Psoas muscle (tissue), 8 donors: Measurements from ENCODE around the gene DLGAP1. TPM values are rescaled to one million over a fixed set of nuclear protein-coding genes. Genes with fewer than 3 reads are reported as not detected.
"Not testable (repeated sequence)": the region's sequence is repeated elsewhere in the genome, so short reads cannot be mapped to it uniquely, and the experiment has no call there.

Experiments used
- ATAC-seq, 4 donors: fragments of 200-7000 bp; cut with Tn5 transposase; one replicate each; pipeline ENCODE4 v1.9.1; 2020; ENCODE audit warnings: moderate library complexity in 3 of 4, mild to moderate bottlenecking in 2 of 4
- DNase-seq, 2 donors: peaks; one replicate each; pipeline ENCODE4 v3.0.0-alpha.2; 2020
- H3K27ac ChIP-seq: fragments of 200-600 bp; one replicate; pipeline ENCODE4 v1.8.0; 2022
- H3K27me3 ChIP-seq, 3 donors: fragments of 200-600 bp in 1 of 3; one replicate each; pipeline versions ENCODE4 v1.6.1 to v1.8.0; 2013 to 2022; ENCODE audit warnings: low read length in 2 of 3, mild to moderate bottlenecking in 2 of 3, moderate library complexity in 1 of 3; ENCODE audit not compliant: insufficient read depth in 3 of 3
- H3K36me3 ChIP-seq, 2 donors: fragments of 200-600 bp in 1 of 2; one replicate each; pipeline versions ENCODE4 v1.6.1 to v1.8.0; 2013 to 2022; ENCODE audit warnings: low read depth in 1 of 2, mild to moderate bottlenecking in 1 of 2, moderate library complexity in 1 of 2; ENCODE audit not compliant: insufficient read depth in 1 of 2
- H3K4me1 ChIP-seq: fragments of 200-600 bp; one replicate; pipeline ENCODE4 v1.8.0; 2022
- H3K4me3 ChIP-seq: fragments of 200-600 bp; one replicate; pipeline ENCODE4 v1.8.0; 2022; ENCODE audit warnings: mild to moderate bottlenecking
- H3K9me3 ChIP-seq: fragments of 200-600 bp; one replicate; pipeline ENCODE4 v1.8.0; 2022
- WGBS, 3 donors: extraction: QIAGEN DNeasy Blood & Tissue Kit; methylation state at CpG; one replicate each; pipeline versions ENCODE4 v1.1.6 to v1.1.7; 2013; 5-methylcytosine and 5-hydroxymethylcytosine counted together
- intact Hi-C, 2 donors: fragments of 100-400 bp; cut with DNase I; formaldehyde crosslinking; loops; one replicate each; pipeline versions ENCODE4 v1.11.0 to v1.14.2; 2022
- polyA plus RNA-seq, 3 donors: library from polyadenylated mRNA; stranded (reverse); fragments of 200-250 nt; gene quantifications; one replicate each; pipeline ENCODE4 v1.2.3, GENCODE V29; 2013
- total RNA-seq, 4 donors: library from RNA; stranded (reverse); fragmentation: NEBNext Ultra II Directional in 2 of 4; extraction: Animal tissue kit (Norgen Biotek cat#: 25700) in 2 of 4; gene quantifications; one replicate each; pipeline versions ENCODE4 v1.2.1 to v1.2.4, GENCODE V29; 2021 to 2023
- TF ChIP-seq, protein P1 (sequence below): fragments of 200-600 bp; IDR thresholded peaks from one replicate; pipeline ENCODE4 v1.8.0; 2022; ENCODE audit warnings: antibody characterized with exemption
- donor health status: healthy with polysubstance abuse.
- donor health status: DM: no; HTN: no; CAD: no; lungs with moderate emphysema.
- donor health status: Bipolar disorder and iron deficiency.
- donor health status: healthy.
- donor health status: DM: yes; HTN: yes; CAD: no.
- donor health status: DM: no; HTN: no; CAD: no.
- donor health status: DM: no; HTN: no; CAD: no.
- donor health status: DM: yes; HTN: yes; CAD: no.

DLGAP1 gene
- total and polyA plus RNA-seq, 7 donors = 0.09 to 0.26 (median 0.16) TPM; not detected in 1

DNA sequence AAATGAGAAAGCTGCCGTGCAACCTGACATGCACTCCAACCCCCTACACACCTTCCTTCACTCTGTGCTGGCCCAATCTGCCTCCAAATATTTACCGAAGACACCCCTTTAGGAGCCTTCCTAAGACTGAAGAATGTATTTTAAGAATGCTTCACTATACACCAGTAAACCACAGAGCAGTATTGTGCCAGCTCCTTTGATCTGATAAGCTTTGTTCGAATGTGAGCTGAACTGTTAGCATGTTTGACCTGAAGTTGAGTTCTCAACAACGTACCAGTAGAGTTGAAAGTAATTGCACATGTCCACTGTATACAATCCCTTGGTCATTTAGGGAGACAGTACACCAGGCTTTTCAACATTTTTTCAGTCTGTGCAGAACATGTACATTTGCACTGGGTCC is 745.9 kb downstream of the DLGAP1 start:
- H3K9me3 ChIP-seq = no peaks in the 10 kb centered on the region
- TF ChIP-seq, protein P1, sequence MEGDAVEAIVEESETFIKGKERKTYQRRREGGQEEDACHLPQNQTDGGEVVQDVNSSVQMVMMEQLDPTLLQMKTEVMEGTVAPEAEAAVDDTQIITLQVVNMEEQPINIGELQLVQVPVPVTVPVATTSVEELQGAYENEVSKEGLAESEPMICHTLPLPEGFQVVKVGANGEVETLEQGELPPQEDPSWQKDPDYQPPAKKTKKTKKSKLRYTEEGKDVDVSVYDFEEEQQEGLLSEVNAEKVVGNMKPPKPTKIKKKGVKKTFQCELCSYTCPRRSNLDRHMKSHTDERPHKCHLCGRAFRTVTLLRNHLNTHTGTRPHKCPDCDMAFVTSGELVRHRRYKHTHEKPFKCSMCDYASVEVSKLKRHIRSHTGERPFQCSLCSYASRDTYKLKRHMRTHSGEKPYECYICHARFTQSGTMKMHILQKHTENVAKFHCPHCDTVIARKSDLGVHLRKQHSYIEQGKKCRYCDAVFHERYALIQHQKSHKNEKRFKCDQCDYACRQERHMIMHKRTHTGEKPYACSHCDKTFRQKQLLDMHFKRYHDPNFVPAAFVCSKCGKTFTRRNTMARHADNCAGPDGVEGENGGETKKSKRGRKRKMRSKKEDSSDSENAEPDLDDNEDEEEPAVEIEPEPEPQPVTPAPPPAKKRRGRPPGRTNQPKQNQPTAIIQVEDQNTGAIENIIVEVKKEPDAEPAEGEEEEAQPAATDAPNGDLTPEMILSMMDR = no peak
- no peak overlapping the region for H3K4me3 ChIP-seq
- H3K27ac ChIP-seq = no peak overlapping the region
- DNase-seq = no peak
- no peak for ATAC-seq
- no peaks in the 10 kb centered on the region for H3K4me1 ChIP-seq
- intact Hi-C loops = no loop called here
- H3K27me3 ChIP-seq = no peaks in the 10 kb centered on the region
- no peaks in the 10 kb centered on the region for H3K36me3 ChIP-seq
- 74 to 77% (median 76%) methylated on average over 4 of the region's 4 CpGs for WGBS, 3 donors

DNA sequence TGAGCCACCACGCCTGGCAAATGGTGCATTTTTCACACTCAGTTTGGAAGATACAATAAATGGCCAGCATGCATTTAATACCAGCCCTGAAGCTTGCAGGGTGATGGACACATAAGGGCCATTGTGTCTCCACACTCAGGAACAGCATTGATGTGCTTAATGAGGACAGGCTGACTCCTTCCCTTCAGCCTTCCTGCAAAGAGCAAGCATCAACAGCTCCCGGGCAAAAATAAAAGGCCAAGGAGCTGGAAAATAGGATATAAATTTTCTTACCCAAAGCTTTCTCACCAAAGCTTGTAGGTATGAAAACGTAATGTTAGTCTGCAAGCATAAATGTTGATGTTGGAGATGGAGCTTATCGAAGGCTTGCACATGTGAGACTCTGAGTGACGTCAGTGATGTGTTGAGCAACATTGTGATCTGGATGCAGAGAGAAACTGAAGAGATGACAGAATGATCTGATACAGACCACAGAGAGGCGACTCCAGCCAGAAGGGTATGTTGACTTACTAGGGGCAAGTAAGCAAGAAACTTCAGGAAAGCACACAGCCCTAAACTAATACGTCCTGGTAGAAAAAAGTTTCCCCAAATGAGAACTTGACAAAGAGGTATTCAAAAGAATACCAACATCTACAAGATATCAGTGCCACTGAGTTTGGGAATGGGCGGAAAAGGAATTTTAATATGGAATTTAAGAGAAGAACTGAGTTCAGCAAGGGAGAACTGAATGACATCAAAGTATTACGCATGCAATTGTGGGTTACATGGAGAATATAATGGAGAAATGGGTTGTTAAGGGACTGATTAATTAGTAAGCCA is 748.6 kb downstream of the DLGAP1 start:
- no peaks in the 10 kb centered on the region for H3K9me3 ChIP-seq
- H3K27ac ChIP-seq = no peak overlapping the region
- H3K4me1 ChIP-seq = no peaks in the 10 kb centered on the region
- H3K27me3 ChIP-seq = no peaks in the 10 kb centered on the region
- DNase-seq = no peak
- no peak overlapping the region for H3K4me3 ChIP-seq
- H3K36me3 ChIP-seq = no peaks in the 10 kb centered on the region
- intact Hi-C loops = no loop called here
- WGBS, 3 donors = 88 to 91% (median 89%) methylated on average over 9 of the region's 9 CpGs
- TF ChIP-seq, protein P1 = no peak
- no peak for ATAC-seq

DNA sequence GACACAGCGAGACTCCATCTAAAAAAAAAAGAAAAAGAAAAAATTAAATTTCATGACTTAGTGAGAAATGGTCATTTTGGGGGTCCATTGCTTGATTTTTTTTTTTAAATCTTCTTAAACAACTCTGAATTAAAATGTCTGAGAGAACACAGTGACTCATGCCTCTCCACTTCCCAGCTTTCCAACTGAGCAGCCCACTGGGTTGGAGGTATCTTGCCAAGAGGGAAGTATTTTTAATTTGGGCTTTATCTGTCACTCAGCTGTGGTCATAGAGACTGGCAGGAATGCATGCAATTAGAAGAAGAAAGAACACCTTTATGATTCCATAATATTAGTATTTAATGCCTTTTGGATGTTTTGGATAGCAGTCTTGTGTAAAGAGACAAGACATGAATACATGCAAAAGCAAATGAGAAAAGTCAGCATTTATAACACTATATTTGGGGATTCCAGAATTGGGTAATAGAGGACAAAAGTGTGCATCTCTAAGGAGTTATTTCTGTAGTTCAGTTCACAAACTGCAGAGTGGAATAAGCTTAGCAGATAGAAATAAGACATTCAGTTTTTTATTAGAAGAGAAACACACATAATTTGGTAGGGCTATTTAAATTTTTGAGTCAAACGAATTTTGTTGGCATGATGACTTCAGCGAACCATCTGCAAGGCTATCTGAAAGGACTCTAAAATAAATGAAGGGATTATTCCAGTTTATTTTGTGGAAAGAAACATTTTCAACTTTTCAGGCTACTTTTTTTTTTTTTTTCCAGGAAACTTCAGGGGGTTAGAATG is 750.4 kb downstream of the DLGAP1 start:
- no peaks in the 10 kb centered on the region for H3K4me1 ChIP-seq
- 62 to 69% (median 67%) methylated on average over 3 of the region's 3 CpGs for WGBS, 3 donors
- H3K36me3 ChIP-seq = no peaks in the 10 kb centered on the region
- ATAC-seq (no peak), DNase-seq (no peak)
- H3K27me3 ChIP-seq = no peaks in the 10 kb centered on the region
- no peaks in the 10 kb centered on the region for H3K9me3 ChIP-seq
- intact Hi-C loops = no loop called here
- H3K4me3 ChIP-seq = no peak overlapping the region
- TF ChIP-seq, protein P1 = no peak
- no peak overlapping the region for H3K27ac ChIP-seq

DNA sequence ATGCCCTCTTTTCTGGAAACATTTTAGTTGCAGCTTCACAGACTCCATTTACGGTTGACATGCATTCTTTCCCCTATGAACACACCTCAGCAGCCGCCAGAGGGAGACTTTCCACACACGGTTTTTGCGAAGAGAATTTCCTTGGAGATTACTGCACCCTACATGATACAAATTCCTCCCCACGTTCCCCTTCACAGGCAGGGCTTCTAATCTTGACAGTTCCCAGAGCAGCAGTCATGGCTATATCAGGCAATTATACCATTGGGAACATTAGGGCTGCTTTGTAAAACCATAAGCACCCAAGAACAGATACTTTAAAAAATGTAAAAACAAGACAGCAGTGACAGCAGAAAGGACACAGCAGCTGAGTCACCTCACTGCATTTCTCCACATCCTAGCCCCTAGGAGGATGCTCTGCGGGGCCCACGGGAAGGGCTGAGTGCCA is 751.4 kb downstream of the DLGAP1 start:
- Histone ChIP-seq H3K36me3 (no peaks in the 10 kb centered on the region), H3K9me3 (no peaks in the 10 kb centered on the region), H3K27me3 (no peaks in the 10 kb centered on the region), H3K27ac (no peak overlapping the region), H3K4me3 (no peak overlapping the region), H3K4me1 (no peaks in the 10 kb centered on the region)
- DNase-seq = peak; percentile 28 to 49
- TF ChIP-seq, protein P1 = peak; percentile 37
- no peak for ATAC-seq
- WGBS, 3 donors = 17 to 27% (median 18%) methylated on average over 7 of the region's 7 CpGs
- intact Hi-C loops = no loop called here

DNA sequence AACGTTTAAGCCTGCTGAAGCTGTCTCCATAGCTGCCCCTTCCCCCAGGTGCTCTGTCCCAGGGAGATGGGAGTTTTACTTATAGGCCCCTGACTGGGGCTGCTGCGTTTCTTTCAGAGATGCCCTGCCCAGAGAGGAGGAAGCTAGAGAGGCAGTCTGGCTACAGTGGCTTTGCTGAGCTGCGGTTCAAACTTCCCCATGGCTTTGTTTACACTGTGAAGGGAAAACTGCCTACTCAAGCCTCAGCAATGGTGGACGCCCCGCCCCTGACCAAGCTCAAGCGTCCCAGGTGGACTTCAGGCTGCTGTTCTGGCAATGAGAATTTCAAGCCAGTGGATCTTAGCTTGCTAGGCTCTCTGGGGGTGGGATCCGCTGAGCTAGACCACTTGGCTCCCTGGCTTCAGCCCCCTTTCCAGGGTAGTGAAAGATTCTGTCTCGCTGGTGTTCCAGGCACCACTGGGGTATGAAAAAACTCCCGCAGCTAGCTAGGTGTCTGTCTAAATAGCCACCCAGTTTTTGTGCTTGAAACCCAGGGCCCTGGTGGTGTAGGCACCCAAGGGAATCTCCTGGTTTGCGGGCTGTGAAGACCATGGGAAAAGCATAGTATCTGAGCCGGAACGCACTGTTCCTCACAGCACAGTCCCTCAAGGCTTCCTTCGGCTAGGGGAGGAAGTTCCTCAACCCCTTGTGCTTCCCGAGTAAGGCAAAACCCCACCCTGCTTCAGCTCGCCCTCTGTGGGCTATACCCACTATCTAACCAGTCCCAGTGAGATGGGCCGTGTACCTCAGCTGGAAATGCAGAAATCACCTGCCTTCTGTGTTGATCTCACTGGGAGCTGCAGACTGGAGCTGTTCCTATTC is 755.2 kb downstream of the DLGAP1 start:
- intact Hi-C loops, H3K9me3 ChIP-seq, H3K4me1 ChIP-seq, ATAC-seq, H3K4me3 ChIP-seq, H3K27ac ChIP-seq, H3K27me3 ChIP-seq, H3K36me3 ChIP-seq: not testable (repeated sequence)
- DNase-seq = peak in 1 of 2 donors; percentile 54
- WGBS, 3 donors = 77 to 78% (median 77%) methylated on average over 16 of the region's 16 CpGs

DNA sequence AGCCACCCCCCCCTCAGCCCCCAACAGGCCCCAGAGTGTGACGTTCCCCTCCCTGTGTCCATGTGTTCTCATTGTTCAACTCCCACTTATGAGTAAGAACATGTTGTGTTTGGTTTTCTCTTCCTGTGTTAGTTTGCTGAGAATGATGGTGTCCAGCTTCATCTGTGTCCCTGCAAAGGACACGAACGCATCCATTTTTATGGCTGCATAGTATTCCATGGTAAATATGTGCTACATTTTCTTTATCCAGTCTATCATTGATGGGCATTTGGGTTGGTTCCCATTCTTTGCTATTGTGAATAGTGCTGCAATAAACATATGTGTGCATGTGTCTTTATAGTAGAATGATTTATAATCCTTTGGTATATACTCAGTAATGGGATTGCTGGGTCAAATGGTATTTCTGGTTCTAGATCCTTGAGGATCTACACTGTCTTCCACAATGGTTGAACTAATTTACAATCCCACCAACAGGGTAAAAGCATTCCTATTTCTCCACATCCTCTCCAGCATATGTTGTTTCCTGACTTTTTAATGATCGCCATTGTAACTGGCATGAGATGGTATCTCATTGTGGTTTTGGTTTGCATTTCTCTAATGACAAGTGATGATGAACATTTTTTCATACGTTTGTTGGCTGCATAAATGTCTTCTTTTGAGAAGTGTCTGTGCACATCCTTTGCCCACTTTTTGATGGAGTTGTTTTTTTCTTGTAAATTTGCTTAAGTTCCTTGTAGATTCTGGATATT is 760.9 kb downstream of the DLGAP1 start:
- H3K4me3 ChIP-seq, DNase-seq, H3K4me1 ChIP-seq, ATAC-seq, H3K9me3 ChIP-seq, H3K27me3 ChIP-seq, H3K27ac ChIP-seq, intact Hi-C loops, H3K36me3 ChIP-seq: not testable (repeated sequence)
- 82 to 85% (median 82%) methylated on average over 5 of the region's 5 CpGs for WGBS, 3 donors
